Suprapubic skin (tissue), 4 donors: Measurements from ENCODE around the gene ZBTB20. TPM values are rescaled to one million over a fixed set of nuclear protein-coding genes. Genes with fewer than 3 reads are reported as not detected.

Source experiments
- DNase-seq, 2 donors: peaks; one replicate each; pipeline ENCODE4 v3.0.0-alpha.2; 2019; ENCODE audit warnings: low spot score in 2 of 2
- H3K27ac ChIP-seq: fragments of 200-600 bp; sonication (generic); one replicate; pipeline ENCODE4 v1.5.1; 2019
- H3K27me3 ChIP-seq: fragments of 200-600 bp; sonication (generic); one replicate; pipeline ENCODE4 v1.5.1; 2019
- H3K36me3 ChIP-seq: fragments of 200-600 bp; sonication (generic); one replicate; pipeline ENCODE4 v1.5.1; 2019
- H3K4me1 ChIP-seq: fragments of 200-600 bp; sonication (generic); one replicate; pipeline ENCODE4 v1.5.1; 2019
- H3K4me3 ChIP-seq: fragments of 200-600 bp; sonication (generic); one replicate; pipeline ENCODE4 v1.5.1; 2019; ENCODE audit warnings: mild to moderate bottlenecking
- H3K9me3 ChIP-seq: fragments of 200-600 bp; sonication (generic); one replicate; pipeline ENCODE4 v1.5.1; 2019
- EP300 ChIP-seq: sonication (generic); formaldehyde crosslinking; IDR thresholded peaks from one replicate; pipeline ENCODE4 v1.6.1; 2017; ENCODE audit warnings: antibody characterized with exemption
- POLR2A ChIP-seq, 2 donors: fragments of 450-650 bp; IDR thresholded peaks; one replicate each; pipeline ENCODE4 v1.6.1; 2017; ENCODE audit warnings: antibody characterized with exemption in 2 of 2, mild to moderate bottlenecking in 2 of 2, moderate library complexity in 2 of 2
- POLR2AphosphoS5 ChIP-seq, 3 donors: sonication (generic); formaldehyde crosslinking; IDR thresholded peaks; one replicate each; pipeline ENCODE4 v1.6.1; 2017; ENCODE audit warnings: antibody characterized with exemption in 3 of 3
- WGBS: methylation state at CpG from one replicate; pipeline ENCODE4 v1.1.5; 2018; 5-methylcytosine and 5-hydroxymethylcytosine counted together
- total RNA-seq, 4 donors: library from RNA; depleted of rRNA; stranded (reverse); fragments of >200 nt; gene quantifications; one replicate each; pipeline ENCODE4 v1.1.0, GENCODE V29; 2016
- TF ChIP-seq, protein P1 (sequence below), 2 donors: fragments of 200-600 bp in 1 of 2; fragments of 450-650 bp in 1 of 2; sonication (generic) in 1 of 2; IDR thresholded peaks; one replicate each; pipeline ENCODE4 v1.5.1; 2016 to 2019; ENCODE audit warnings: antibody characterized with exemption in 2 of 2, mild to moderate bottlenecking in 1 of 2, moderate library complexity in 1 of 2

Gene ZBTB20
- total RNA-seq, 4 donors from 2014 or later: 23.6 to 77.2 (median 39.4) TPM

- no peak overlapping the region for H3K4me3 ChIP-seq
- peaks cover 37% of the 10 kb centered on the region for H3K4me1 ChIP-seq
- H3K36me3 ChIP-seq: no peaks in the 10 kb centered on the region
- peak overlapping the region; percentile 4 for H3K27ac ChIP-seq
- H3K27me3 ChIP-seq: no peaks in the 10 kb centered on the region
- WGBS: 89% methylated on average over 3 of the region's 3 CpGs
- DNase-seq: no peak
- TF ChIP-seq EP300: no peak
- no peak for TF ChIP-seq POLR2AphosphoS5 (IDR thresholded peaks at IDR 0.05)
- TF ChIP-seq, protein P1, sequence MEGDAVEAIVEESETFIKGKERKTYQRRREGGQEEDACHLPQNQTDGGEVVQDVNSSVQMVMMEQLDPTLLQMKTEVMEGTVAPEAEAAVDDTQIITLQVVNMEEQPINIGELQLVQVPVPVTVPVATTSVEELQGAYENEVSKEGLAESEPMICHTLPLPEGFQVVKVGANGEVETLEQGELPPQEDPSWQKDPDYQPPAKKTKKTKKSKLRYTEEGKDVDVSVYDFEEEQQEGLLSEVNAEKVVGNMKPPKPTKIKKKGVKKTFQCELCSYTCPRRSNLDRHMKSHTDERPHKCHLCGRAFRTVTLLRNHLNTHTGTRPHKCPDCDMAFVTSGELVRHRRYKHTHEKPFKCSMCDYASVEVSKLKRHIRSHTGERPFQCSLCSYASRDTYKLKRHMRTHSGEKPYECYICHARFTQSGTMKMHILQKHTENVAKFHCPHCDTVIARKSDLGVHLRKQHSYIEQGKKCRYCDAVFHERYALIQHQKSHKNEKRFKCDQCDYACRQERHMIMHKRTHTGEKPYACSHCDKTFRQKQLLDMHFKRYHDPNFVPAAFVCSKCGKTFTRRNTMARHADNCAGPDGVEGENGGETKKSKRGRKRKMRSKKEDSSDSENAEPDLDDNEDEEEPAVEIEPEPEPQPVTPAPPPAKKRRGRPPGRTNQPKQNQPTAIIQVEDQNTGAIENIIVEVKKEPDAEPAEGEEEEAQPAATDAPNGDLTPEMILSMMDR (IDR thresholded peaks at IDR 0.05): no peak
- no peak for TF ChIP-seq POLR2A (IDR thresholded peaks at IDR 0.05)
- H3K9me3 ChIP-seq: no peaks in the 10 kb centered on the region
These were observed 525.1 kb downstream of the ZBTB20 start for GRCh38 chr3:114622001-114622400.

DNA sequence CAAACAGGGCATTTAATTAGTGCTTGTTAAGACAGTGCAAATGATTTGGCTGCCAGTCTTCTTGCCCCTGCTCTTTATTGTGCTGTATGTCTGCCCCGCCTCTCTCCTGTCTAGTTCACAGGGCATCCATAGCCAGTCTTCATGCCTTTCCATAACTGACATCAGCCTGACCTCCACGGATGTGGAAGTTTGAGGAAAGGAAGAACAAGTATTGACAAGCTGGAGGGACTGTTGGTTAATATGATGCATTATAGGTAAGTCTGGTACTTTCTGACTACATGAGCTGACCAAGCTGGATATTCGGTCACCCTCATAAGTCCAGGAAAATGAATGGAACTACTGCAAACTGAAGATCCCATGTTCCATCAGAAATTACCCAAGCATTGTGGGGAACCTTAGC lies 527.3 kb downstream of the ZBTB20 start:
- Histone ChIP-seq H3K9me3 (no peaks in the 10 kb centered on the region), H3K27me3 (no peaks in the 10 kb centered on the region), H3K4me1 (peaks cover 18% of the 10 kb centered on the region), H3K4me3 (no peak overlapping the region), H3K27ac (no peak overlapping the region), H3K36me3 (no peaks in the 10 kb centered on the region)
- no peak for DNase-seq
- no peak for TF ChIP-seq EP300
- TF ChIP-seq POLR2AphosphoS5 (IDR thresholded peaks at IDR 0.05): no peak
- TF ChIP-seq, protein P1 (IDR thresholded peaks at IDR 0.05): no peak
- TF ChIP-seq POLR2A (IDR thresholded peaks at IDR 0.05): no peak
- 88% methylated on average over 3 of the region's 3 CpGs for WGBS

GRCh38 chr3:114615523-114616085 lies 531.5 kb downstream of the ZBTB20 start:
- 87% methylated on average over 9 of the region's 9 CpGs for WGBS
- H3K27me3 ChIP-seq: no peaks in the 10 kb centered on the region
- no peak for DNase-seq
- no peak overlapping the region for H3K4me3 ChIP-seq
- peaks cover 3% of the 10 kb centered on the region for H3K4me1 ChIP-seq
- no peaks in the 10 kb centered on the region for H3K9me3 ChIP-seq
- H3K36me3 ChIP-seq: no peaks in the 10 kb centered on the region
- TF ChIP-seq POLR2A (IDR thresholded peaks at IDR 0.05): no peak
- TF ChIP-seq EP300: no peak
- TF ChIP-seq POLR2AphosphoS5 (IDR thresholded peaks at IDR 0.05): no peak
- TF ChIP-seq, protein P1 (IDR thresholded peaks at IDR 0.05): no peak
- no peak overlapping the region for H3K27ac ChIP-seq

DNA sequence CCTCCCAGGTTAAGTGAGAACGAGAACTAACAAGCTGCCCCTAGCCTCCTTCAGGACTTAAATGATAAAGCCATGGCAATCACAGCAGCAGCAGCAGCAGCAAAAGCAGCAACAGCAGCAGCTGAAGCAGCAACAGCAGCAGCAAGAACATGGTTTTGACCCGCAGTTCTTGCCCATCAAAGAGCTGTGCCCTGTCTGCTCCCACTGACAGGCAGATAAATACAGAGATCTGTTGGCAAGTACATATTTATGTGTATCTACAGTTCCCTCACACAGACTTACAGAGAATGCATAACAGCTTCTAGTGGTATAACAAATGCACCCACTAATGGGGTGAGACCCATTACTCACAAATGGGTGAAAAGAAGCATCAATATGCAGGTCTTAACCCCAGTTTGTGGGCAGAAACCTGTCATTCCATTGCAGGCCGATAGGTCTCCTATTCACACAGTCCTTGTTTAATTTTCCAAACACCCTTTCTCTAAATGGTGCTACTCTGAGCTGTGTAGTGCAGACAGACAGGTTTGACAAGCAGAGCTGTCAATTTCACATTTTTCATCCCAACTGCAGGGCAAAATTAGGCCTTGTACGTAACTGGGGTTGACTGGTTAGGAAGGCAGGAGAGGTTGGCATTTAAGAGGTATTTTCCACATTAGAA lies 537.0 kb downstream of the ZBTB20 start:
- TF ChIP-seq, protein P1 (IDR thresholded peaks at IDR 0.05): no peak
- TF ChIP-seq POLR2AphosphoS5 (IDR thresholded peaks at IDR 0.05) (no peak), POLR2A (IDR thresholded peaks at IDR 0.05) (no peak), EP300 (no peak)
- H3K27ac ChIP-seq: no peak overlapping the region
- WGBS: 81% methylated on average over 4 of the region's 4 CpGs
- DNase-seq: no peak
- no peaks in the 10 kb centered on the region for H3K27me3 ChIP-seq
- H3K4me1 ChIP-seq: no peaks in the 10 kb centered on the region
- no peak overlapping the region for H3K4me3 ChIP-seq
- H3K36me3 ChIP-seq: no peaks in the 10 kb centered on the region
- no peaks in the 10 kb centered on the region for H3K9me3 ChIP-seq

GRCh38 chr3:114608293-114608692 lies 538.8 kb downstream of the ZBTB20 start:
- DNase-seq: no peak
- WGBS: 76% methylated on average over 1 of the region's 1 CpG
- no peaks in the 10 kb centered on the region for H3K9me3 ChIP-seq
- H3K4me3 ChIP-seq: no peak overlapping the region
- no peaks in the 10 kb centered on the region for H3K27me3 ChIP-seq
- H3K27ac ChIP-seq: no peak overlapping the region
- no peaks in the 10 kb centered on the region for H3K36me3 ChIP-seq
- no peak for TF ChIP-seq POLR2A (IDR thresholded peaks at IDR 0.05)
- no peak for TF ChIP-seq POLR2AphosphoS5 (IDR thresholded peaks at IDR 0.05)
- TF ChIP-seq, protein P1 (IDR thresholded peaks at IDR 0.05): no peak
- TF ChIP-seq EP300: no peak
- H3K4me1 ChIP-seq: no peaks in the 10 kb centered on the region
